ENCODE data around the gene DUSP6. TPM values are rescaled to one million over a fixed set of nuclear protein-coding genes. Genes with fewer than 3 reads are reported as not detected.

Gene DUSP6
- total RNA-seq, 1 donor from 2014 or later: 15.0 TPM

GRCh38 chr12:89328151-89329030 lies 23.9 kb downstream of the DUSP6 start:
- peak; percentile 42 for ATAC-seq

GRCh38 chr12:89327486-89328094 lies 24.7 kb downstream of the DUSP6 start:
- ATAC-seq: no peak

GRCh38 chr12:89326239-89327040 lies 25.9 kb downstream of the DUSP6 start:
- no peak for ATAC-seq

GRCh38 chr12:89325495-89325894 lies 26.8 kb downstream of the DUSP6 start:
- no peak for ATAC-seq

GRCh38 chr12:89324437-89324836 lies 27.9 kb downstream of the DUSP6 start:
- no peak for ATAC-seq

GRCh38 chr12:89323568-89324218 lies 28.6 kb downstream of the DUSP6 start:
- ATAC-seq: no peak

- no peak for ATAC-seq
Measured at GRCh38 chr12:89320735-89321134, 31.6 kb downstream of the DUSP6 start.

- no peak for ATAC-seq
Measured at GRCh38 chr12:89319606-89320005, 32.7 kb downstream of the DUSP6 start.

- peak; percentile 91 for ATAC-seq
Measured at GRCh38 chr12:89319122-89319521, 33.2 kb downstream of the DUSP6 start.

GRCh38 chr12:89316705-89317139 lies 35.6 kb downstream of the DUSP6 start:
- no peak for ATAC-seq

GRCh38 chr12:89314060-89314761 lies 38.1 kb downstream of the DUSP6 start:
- ATAC-seq: no peak

GRCh38 chr12:89311703-89312293 lies 40.5 kb downstream of the DUSP6 start:
- peak; percentile 93 for ATAC-seq

- ATAC-seq: no peak
Measured at GRCh38 chr12:89309815-89310214, 42.5 kb downstream of the DUSP6 start.

- ATAC-seq: no peak
Measured at GRCh38 chr12:89309440-89309802, 42.9 kb downstream of the DUSP6 start.

- no peak for ATAC-seq
Measured at GRCh38 chr12:89307474-89308253, 44.6 kb downstream of the DUSP6 start.

- ATAC-seq: no peak
Measured at GRCh38 chr12:89306827-89307473, 45.4 kb downstream of the DUSP6 start.

GRCh38 chr12:89305373-89305772 lies 46.9 kb downstream of the DUSP6 start:
- no peak for ATAC-seq

- no peak for ATAC-seq
Measured at GRCh38 chr12:89299931-89300330, 52.4 kb downstream of the DUSP6 start.

- no peak for ATAC-seq
Measured at GRCh38 chr12:89299417-89299816, 52.9 kb downstream of the DUSP6 start.

Data from esophagus mucosa (tissue), 1 donor.